ENCODE measurements around the gene TMEM125. TPM values are rescaled to one million over a fixed set of nuclear protein-coding genes. Genes with fewer than 3 reads are reported as not detected.

The TMEM125 gene
- total RNA-seq, 2 donors from 2014 or later: 18.3 to 29.9 TPM

GRCh38 chr1:43252225-43252624 lies 17.6 kb upstream of the TMEM125 start:
- DNase-seq (ENCODE audit: low spot score): no peak
- TF ChIP-seq POLR2A (IDR thresholded peaks at IDR 0.05) (no peak), POLR2AphosphoS5 (IDR thresholded peaks at IDR 0.05) (no peak)
- TF ChIP-seq, protein P1, sequence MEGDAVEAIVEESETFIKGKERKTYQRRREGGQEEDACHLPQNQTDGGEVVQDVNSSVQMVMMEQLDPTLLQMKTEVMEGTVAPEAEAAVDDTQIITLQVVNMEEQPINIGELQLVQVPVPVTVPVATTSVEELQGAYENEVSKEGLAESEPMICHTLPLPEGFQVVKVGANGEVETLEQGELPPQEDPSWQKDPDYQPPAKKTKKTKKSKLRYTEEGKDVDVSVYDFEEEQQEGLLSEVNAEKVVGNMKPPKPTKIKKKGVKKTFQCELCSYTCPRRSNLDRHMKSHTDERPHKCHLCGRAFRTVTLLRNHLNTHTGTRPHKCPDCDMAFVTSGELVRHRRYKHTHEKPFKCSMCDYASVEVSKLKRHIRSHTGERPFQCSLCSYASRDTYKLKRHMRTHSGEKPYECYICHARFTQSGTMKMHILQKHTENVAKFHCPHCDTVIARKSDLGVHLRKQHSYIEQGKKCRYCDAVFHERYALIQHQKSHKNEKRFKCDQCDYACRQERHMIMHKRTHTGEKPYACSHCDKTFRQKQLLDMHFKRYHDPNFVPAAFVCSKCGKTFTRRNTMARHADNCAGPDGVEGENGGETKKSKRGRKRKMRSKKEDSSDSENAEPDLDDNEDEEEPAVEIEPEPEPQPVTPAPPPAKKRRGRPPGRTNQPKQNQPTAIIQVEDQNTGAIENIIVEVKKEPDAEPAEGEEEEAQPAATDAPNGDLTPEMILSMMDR (IDR thresholded peaks at IDR 0.05): no peak
- Histone ChIP-seq H3K36me3 (no peaks in the 10 kb centered on the region), H3K4me3 (no peak overlapping the region), H3K4me1 (replicated peaks) (no peaks in the 10 kb centered on the region), H3K27me3 (replicated peaks; ENCODE audit: insufficient read depth) (no peaks in the 10 kb centered on the region), H3K27ac (no peak overlapping the region), H3K9me3 (no peaks in the 10 kb centered on the region)
- WGBS: 83% methylated on average over 1 of the region's 1 CpG
- intact Hi-C loops (cut with DNase I): no loop called here

- H3K36me3 ChIP-seq: no peaks in the 10 kb centered on the region
Observed at GRCh38 chr1:43253173-43253572, 16.6 kb upstream of the TMEM125 start.

DNA sequence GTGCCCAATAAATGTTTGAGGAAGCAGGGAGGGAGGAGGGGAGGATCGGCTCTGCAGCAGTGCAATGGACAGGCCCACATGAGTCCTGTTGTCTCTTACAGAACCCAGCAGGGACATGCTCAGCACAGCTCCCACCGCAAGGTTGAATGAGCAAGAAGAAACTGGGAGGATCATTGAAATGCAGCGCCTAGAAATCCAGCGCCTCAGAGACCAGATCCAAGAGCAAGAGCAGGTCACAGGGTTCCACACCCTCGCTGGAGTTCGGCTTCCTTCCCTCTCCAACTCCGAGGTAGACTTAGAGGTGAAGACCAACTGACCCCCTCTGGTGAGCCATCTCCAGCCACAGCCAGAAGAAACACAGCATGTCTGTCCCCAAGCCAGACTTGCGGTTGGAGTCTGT lies 15.9 kb upstream of the TMEM125 start:
- H3K4me1 ChIP-seq (replicated peaks): no peaks in the 10 kb centered on the region
- intact Hi-C loops (cut with DNase I): no loop called here
- DNase-seq (ENCODE audit: low spot score): no peak
- no peaks in the 10 kb centered on the region for H3K36me3 ChIP-seq
- no peak overlapping the region for H3K27ac ChIP-seq
- WGBS: 86% methylated on average over 8 of the region's 8 CpGs
- no peaks in the 10 kb centered on the region for H3K27me3 ChIP-seq (replicated peaks; ENCODE audit: insufficient read depth)
- no peaks in the 10 kb centered on the region for H3K9me3 ChIP-seq
- TF ChIP-seq, protein P1 (IDR thresholded peaks at IDR 0.05): no peak
- TF ChIP-seq POLR2A (IDR thresholded peaks at IDR 0.05) (no peak), POLR2AphosphoS5 (IDR thresholded peaks at IDR 0.05) (no peak)
- H3K4me3 ChIP-seq: no peak overlapping the region

More at GRCh38 chr1:43253173-43253572, 16.6 kb upstream of the TMEM125 start:
- Histone ChIP-seq H3K4me3 (no peak overlapping the region), H3K27ac (no peak overlapping the region), H3K9me3 (no peaks in the 10 kb centered on the region), H3K4me1 (replicated peaks) (no peaks in the 10 kb centered on the region), H3K27me3 (replicated peaks; ENCODE audit: insufficient read depth) (no peaks in the 10 kb centered on the region)
- no peak for TF ChIP-seq POLR2A (IDR thresholded peaks at IDR 0.05)
- intact Hi-C loops (cut with DNase I): no loop called here
- WGBS: 95% methylated on average over 4 of the region's 4 CpGs
- DNase-seq (ENCODE audit: low spot score): no peak

GRCh38 chr1:43255438-43256210 lies 14.2 kb upstream of the TMEM125 start:
- Histone ChIP-seq H3K27ac (no peak overlapping the region), H3K27me3 (replicated peaks; ENCODE audit: insufficient read depth) (no peaks in the 10 kb centered on the region), H3K9me3 (no peaks in the 10 kb centered on the region), H3K4me1 (replicated peaks) (no peaks in the 10 kb centered on the region), H3K4me3 (no peak overlapping the region), H3K36me3 (no peaks in the 10 kb centered on the region)
- intact Hi-C loops (cut with DNase I): no loop called here
- 72% methylated on average over 10 of the region's 10 CpGs for WGBS
- TF ChIP-seq, protein P1 (IDR thresholded peaks at IDR 0.05): no peak
- TF ChIP-seq POLR2AphosphoS5 (IDR thresholded peaks at IDR 0.05) (no peak), POLR2A (IDR thresholded peaks at IDR 0.05) (no peak)
- DNase-seq (ENCODE audit: low spot score): no peak

GRCh38 chr1:43256675-43257570 lies 12.9 kb upstream of the TMEM125 start:
- Histone ChIP-seq H3K4me1 (replicated peaks) (no peaks in the 10 kb centered on the region), H3K4me3 (no peak overlapping the region), H3K27me3 (replicated peaks; ENCODE audit: insufficient read depth) (no peaks in the 10 kb centered on the region), H3K27ac (no peak overlapping the region), H3K36me3 (no peaks in the 10 kb centered on the region), H3K9me3 (no peaks in the 10 kb centered on the region)
- TF ChIP-seq, protein P1 (IDR thresholded peaks at IDR 0.05): no peak
- TF ChIP-seq POLR2A (IDR thresholded peaks at IDR 0.05) (no peak), POLR2AphosphoS5 (IDR thresholded peaks at IDR 0.05) (no peak)
- intact Hi-C loops (cut with DNase I): no loop called here
- WGBS: 68% methylated on average over 8 of the region's 8 CpGs
- no peak for DNase-seq (ENCODE audit: low spot score)

All from prostate gland (tissue), 2 donors.